CD4-positive, alpha-beta T cell treated with Interleukin-15 for 4 hours (primary cell): Measurements from ENCODE around the gene LTBP1.
"Not testable (repeated sequence)": the region's sequence is repeated elsewhere in the genome, so short reads cannot be mapped to it uniquely, and the experiment has no call there.

Experiments used
- DNase-seq: peaks from one replicate; pipeline ENCODE4 v3.0.0-alpha.2; 2020; ENCODE audit warnings: low spot score

LTBP1 gene

DNA sequence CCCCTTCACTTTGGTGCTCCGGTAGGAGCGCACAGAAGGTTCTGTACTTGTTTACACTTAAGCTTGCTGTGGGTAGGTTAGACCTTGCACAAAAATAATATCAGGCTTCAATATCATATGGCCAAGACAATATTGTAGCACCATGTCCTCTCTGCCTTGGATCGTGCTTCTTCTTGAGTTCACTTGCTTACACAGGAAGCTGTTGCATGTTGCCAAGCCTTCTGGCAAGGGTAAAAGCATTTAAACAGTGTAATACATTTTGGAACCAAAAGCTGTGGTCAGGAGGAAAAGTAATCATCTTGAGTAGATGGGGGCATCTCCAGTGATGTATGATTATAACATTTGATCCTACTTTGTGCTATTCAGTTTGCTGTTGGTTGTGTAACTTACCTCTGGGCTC lies 197.5 kb downstream of the LTBP1 start:
- DNase-seq, result no peak

DNA sequence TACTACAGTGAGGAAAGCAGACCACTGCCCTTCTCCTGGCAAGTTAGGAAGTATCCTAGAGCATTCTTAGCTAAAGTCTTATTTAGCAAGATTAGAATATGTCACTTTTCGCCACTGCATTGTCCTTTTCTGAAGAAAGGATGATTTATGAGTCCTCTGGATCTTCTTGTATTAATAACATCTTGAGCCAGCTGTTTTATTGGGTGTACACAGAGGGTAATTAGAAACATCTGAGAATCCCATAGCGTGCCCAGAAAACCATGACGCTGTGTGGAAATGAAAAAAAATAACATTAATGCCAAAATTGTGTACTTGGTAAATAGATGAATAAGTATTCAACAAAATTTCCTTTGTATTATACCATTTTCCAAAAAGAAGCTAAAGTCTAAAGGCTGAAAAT lies 198.7 kb downstream of the LTBP1 start:
- DNase-seq, result no peak

DNA sequence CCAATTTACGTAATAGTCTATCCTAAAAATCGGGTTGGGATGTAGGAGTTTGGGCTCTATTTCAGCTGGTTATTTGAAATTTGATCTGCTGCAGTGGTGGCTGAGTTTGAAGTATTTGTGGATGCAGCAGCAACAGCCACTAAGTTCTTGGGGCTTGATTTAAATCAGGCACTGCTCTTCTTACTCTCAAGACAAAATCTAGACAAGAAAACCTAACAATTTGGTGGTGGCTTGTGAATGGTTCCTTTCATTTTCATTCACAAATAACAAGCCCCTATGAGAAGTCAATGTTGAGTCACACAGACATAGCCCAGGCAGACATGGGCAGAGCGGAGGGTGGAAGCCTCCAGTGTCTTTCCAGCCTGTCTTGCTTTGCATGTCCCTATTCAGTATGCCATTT lies 199.3 kb downstream of the LTBP1 start:
- no peak for DNase-seq

DNA sequence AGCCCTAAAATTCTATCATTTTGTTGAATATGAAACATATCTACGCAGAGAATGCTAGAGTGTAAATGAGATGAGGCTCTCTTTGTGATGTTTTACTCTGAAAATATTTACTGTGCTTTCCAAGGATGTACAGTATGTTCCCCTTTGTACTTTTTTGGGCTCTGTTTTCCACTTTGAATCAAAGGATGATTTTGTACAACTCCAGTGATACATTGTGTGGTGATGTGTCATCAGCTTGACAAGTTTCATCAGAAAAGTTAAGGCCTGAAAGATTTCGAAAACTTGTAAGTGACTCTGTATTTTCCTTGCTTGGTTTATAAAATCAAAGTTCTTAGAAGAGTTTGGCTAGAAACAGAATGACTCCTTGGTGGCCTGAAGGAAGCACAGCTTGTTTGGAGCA lies 206.3 kb downstream of the LTBP1 start:
- DNase-seq, result no peak

DNA sequence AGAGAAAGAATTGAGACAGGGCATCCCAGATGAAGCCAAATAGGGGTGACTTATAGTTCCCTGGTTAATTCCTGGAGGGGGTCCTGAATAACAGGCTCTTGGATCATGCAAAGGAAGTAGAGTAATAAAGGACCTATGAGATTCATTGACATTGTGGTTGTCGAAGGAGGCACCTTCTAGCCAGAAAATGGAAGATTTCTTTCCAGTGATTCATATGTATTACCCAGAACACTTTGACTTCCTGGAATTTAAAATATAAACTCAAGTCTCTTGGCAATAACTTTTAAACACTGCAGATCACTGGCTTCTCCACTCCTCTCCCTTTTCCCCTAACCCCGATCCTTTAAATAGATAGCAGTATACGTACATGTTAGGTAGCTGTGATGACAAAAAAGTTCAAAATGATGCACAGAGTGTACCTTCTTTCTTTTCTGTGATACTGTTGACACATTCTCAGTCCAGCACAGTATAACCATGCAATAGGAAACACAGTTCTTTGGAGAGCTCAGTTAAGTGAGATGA lies 211.8 kb downstream of the LTBP1 start:
- no peak for DNase-seq

DNA sequence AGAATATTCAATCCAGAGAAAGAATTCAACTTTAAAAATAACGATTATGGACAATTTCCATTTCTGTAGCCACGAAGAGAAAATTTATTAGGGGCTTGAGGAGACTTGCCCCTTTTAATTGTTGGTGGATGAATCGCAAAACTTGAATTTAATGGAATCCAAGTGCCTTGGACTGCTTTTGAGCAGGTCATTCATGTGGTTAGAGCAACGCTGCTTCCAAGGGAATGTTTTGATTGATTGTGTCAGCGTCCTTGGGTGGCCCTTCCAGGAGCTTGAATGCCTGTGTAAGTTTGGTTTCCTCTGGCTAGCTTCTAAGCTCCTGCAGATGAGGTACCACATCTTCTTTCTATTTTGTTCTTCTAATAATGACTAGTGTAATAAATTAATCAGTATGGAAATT lies 213.4 kb downstream of the LTBP1 start:
- no peak for DNase-seq

DNA sequence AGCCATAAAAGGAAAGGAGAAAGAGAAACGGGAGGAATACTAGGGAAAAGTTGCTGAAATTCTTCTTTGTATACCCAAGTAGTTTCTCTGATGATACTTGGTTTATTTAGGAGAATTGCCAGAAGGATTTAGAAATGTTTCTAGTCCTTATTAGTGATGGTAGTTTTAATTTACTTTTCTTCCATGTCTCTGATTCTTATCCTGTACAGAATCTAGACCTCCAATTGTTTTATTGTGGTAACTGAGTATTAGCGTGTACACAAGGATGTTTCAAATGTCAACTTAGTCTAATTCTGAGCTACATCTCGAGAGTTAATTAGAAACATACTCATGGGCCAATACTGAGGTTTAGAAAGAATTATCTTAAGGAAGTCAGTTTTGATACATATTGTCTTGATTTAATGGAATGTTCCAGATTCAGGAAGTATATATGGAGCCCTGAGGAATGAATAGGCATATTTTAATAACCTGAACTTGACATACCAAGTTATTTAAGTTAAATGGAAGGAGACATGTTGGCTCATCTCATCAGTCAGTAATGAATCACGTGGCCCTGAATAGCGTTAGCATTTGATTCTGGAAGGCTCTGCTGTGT lies 219.6 kb downstream of the LTBP1 start:
- DNase-seq, result no peak

DNA sequence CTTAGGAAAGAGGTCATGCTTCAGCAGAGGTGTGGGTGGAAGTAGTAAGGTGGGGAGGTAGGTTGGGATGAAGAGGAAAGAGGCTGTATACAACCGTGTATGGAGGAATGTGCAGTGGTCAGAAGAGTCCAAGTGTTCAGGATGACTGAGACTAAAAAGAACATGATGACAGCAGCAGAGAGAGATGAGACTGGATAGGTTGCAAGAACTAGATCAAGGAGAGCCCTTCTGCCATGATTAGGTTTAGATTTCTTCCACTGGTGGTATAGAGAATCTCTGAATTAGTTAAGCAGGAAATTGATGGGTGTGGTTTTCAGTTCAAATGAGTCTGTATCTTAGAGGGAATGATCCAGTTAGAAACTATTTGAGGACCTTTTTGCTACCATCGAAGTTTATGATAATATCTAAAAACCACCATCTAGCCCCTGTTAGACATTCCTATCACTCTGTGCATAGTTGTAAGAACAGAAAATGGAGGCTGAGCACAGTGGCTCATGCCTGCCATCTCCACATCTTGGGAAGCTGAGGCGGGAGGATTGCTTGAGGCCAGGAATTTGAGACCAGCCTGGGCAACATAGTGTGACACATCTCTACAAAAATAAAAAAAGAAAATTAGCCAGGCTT lies 221.0 kb downstream of the LTBP1 start:
- no peak for DNase-seq

DNA sequence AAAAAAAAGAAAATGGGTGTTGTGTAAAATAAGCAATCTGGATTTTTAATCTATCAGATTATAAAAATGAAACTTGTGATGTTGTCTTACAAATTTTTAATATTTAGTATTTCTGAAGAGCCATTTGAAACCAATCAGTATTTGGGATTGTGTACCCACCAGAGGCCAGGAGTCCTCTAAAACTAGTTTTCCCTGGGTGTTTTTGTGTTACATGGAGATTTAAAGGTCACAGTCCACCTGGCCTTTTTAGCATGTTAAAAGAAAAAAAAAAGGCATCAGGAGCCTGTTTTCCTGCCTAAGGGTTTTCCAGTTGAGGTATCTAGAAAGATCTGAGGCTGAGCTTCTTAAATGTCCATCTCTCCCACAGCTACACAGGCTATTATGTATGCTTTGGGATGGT lies 221.7 kb downstream of the LTBP1 start:
- no peak for DNase-seq

DNA sequence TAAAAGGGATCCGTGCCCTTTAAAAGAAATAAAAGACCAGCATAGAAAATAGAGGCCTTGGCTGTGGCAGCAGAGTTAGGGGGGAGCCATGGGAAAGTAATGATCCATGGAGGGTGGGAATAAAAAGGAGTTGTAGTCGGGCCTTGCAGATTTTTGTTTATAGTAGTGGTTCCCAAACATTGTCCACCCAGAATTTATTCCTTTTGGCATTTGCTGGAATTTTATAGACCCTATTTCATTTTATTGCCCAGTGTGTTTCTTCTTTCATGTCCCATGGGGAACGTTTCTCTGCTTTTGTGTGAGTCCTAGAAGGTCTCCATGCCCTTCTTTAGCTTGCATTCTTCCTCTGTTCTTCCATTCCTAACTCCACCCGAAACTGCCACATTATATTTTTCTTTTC lies 222.2 kb downstream of the LTBP1 start:
- DNase-seq, result no peak

DNA sequence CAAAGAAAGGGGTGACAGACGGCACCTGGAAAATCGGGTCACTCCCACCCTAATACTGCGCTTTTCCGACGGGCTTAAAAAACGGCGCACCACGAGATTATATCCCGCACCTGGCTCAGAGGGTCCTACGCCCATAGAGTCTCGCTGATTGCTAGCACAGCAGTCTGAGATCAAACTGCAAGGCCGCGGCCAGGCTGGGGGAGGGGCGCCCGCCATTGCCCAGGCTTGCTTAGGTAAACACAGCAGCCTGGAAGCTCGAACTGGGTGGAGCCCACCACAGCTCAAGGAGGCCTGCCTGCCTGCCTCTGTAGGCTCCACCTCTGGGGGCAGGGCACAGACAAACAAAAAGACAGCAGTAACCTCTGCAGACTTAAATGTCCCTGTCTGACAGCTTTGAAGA lies 223.5 kb downstream of the LTBP1 start:
- not testable (repeated sequence) for DNase-seq

DNA sequence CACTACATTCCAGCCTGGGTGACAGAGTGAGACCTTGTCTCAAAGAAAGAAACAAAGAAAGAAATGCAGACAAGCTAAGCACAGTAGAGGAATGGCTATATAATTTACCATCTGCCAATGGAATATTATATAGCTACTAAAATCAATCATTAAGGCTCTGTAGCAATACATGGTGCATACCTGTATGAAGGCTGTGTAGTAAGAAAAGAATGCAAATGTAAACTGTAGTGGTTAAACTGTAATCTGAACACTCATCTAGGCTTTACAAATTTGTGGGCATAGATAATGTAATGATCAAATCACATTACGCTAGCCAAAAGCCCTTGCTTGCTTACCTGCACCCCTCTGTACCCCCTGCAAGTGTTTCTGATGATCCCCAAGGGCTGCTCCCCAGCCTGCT lies 230.9 kb downstream of the LTBP1 start:
- no peak for DNase-seq

DNA sequence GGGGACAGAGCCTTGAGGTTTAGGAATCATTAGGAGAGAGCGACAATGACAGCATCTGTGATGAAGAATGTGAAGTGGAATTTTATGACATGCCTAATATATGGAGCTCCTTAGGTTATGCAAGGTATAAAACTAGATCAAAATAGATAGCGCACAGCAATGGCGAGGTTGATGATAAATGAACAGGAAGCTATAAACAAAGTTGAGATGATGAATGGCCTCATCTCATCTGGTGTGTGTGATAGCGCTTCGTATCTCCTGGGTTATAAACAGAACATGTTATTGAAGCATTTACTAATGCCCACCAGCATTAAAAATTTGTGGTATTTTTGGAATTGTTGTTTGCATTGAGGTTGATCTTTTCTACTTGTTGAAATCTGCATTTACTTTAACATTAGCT lies 231.5 kb downstream of the LTBP1 start:
- DNase-seq, result no peak

DNA sequence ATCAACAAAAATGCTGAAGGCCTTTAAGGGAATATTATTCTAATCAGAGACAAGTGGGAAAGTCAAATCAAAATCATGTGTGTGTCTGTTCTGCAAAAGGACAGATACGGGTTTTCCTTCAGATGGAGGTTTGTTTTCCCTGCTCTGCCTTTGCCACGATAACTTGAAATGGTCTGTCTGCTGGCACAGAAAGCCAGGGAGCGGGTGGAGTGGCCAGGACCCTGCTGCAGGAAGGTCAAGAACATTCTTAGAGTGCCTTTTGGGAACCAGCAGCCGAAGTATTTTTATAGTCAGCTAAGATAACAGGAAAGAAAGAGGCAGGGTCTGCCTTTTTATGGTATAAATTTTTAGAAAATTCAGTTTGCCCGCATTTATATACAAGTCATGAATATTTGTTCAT lies 234.2 kb downstream of the LTBP1 start:
- no peak for DNase-seq

DNA sequence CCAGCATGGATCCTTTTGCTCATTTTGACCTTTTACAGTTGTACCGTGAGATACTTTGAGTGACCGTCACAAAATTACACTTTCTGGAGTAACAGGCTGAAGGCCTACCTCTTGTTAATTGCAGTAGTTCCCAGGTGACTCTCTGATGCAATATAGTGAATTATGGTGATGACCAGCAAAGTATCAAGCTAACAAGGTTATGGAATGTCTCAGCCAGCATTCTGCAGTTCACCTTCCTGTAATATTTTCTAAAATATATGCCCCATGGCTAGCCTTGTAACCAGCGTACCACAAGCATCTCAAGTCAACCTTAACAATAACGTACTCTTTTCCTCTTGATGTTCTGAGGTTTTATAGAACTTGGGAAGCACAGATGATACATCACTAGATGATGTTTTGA lies 234.7 kb downstream of the LTBP1 start:
- no peak for DNase-seq

DNA sequence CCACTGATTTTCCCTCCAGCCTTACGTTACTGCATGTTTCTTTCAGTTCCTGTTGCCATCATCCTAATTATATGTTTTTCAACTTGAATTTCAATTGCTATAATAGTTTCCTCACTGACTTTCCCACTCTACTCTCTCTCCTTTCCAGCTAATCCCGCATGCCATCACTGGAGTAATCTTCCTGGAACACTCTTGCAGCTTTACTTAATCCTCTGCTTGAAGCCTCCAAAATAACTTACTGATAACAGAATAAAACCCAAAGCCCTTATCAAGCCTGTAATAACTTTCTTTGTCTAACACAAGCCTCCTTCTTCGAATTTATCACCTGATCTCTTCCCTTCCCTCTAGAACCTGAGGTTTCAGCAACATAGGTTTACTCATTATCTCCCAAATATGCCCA lies 237.3 kb downstream of the LTBP1 start:
- DNase-seq, result no peak

DNA sequence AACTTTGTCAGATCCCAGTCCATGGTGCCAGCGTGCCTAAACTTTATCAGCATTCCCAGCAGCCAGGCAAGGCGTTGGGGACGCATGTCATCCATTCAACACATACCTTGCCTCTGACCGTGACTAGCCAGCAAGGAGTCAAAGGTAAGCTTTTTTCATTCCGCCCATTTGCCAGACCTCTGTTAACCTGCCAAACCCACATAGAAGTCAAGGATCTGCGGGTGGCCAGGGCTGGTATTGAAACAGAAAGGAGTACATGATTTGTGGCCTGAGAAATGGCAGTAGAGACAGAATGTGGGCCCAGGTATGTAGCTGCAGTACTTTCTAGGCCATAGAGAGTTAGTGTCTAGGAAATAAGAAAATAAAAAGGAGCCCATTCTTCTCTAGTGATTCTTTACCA lies 240.2 kb downstream of the LTBP1 start:
- DNase-seq, result no peak

DNA sequence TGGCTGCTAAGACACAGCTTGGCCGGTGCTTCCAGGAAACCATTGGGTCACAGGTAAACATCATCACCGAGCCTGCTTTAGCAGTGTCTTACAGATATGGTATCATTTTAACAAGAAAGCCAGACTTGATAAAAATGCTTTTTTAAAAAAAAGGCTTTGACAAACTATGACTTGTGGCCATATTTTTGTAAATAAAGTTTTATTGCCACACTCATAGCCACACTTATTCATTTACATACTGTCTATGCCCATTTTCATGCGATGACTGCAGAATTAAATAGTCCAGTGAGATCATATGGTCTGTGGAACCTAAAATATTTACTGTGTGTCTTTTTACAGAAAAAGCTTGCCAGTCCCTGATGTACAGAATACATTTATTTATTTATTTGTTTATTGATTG lies 242.0 kb downstream of the LTBP1 start:
- no peak for DNase-seq

DNA sequence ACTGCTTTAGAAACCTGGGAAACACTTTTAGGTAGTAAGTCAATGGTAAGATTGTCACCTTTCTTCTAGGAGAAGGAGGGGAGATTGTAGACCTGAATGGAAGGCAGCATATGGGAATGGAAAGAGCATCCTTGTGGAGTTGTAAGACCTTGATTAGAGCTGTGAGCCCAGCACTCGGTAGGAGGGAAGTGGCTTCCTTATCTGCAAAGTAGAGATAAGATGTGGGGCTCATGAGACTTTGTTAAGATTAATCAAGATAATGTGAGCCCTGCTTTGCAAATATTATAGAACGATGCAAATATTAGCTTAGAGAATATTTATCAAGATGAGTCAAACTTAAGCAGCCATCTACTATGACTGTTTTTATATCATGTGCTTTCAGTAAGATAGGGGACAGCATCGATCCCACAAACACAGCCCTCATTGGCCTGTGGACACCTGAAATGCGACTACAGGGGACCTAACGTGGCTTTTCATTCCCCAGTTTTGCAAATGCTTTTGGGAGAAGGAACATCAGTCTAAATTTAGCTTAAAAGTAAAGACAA lies 243.7 kb downstream of the LTBP1 start:
- no peak for DNase-seq

DNA sequence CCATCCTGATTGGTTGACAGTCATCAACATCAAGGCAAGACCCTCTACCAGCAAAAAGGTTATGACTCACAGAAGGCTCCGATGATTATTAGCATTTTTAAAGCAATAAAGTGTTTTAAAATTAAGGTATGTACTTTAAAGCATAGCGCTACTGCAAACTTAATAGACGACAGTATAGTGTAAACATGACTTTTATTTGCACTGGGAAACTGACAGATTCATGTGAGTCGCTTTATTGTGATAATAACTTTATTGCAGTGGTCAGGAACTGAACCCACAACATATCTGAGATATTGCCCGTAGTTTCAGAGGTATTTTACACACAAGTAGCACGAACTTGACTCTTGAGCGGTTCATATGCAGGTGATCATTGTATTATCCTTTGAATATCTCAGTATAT lies 249.1 kb downstream of the LTBP1 start:
- no peak for DNase-seq

DNA sequence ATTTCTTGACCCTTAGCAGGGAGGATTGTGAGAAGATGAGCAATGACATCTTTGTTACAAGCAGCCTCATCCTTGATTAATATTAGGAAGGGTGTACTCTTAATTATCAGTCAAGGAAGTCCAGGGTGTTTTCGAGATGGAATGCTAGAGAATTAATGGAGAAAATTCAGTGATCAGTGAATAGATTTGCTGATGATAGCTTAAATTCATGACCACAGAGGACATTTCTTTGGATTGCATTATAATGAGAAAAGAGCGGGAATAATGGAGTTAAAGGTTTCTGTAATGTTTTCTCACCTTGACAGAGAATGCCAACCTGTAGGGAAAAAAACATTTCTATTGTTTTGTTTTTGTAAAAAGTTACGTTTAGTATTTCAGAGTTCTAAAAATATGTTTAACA lies 249.9 kb downstream of the LTBP1 start:
- no peak for DNase-seq

DNA sequence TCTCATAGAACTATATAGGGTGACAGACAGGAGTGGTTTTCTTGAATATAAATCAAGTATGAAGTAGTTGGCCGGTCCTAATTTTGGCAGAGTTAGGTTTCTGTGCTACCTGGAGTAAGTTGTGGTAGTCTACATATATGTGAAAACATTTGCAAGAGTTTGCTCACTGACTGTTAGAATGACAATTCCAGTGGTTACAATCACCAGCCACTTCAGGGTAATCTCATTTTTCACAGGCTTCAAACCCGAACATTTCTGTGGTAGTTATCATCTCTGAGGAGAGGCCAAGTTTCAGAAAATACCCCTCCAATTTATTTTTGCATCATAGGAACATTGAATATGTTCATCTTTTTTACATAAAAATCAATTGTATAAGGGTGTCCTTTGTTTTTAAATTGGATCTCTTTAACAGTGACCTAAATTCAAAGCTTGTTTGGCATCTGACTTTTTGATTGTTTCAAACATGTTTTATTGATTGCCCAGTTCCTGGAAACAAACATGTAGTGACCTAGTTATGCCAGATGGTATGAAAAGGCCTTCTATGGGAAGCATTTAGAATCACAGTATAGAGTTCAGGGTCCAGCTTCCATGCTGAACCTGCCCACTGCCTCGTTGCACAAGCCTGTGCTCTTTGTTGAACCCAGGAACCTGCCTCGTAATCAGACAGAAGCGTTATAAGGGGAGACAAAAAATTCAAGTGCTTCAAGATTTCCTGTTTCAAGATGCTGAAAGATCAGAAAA lies 250.6 kb downstream of the LTBP1 start:
- DNase-seq, result no peak
